Posterior vena cava (tissue), 2 donors: ENCODE data around the gene HDAC3. TPM values are rescaled to one million over a fixed set of nuclear protein-coding genes. Genes with fewer than 3 reads are reported as not detected.

Experiments used
- DNase-seq: peaks from one replicate; pipeline ENCODE4 v3.0.0-alpha.2; 2020; ENCODE audit warnings: low spot score
- intact Hi-C, 2 donors: fragments of 100-400 bp; cut with DNase I; formaldehyde crosslinking; loops; one replicate each; pipeline versions ENCODE4 v1.14.1 to v1.14.2; 2022 to 2023
- total RNA-seq, 2 donors: library from RNA; stranded (reverse); fragmentation: NEBNext Ultra II Directional; extraction: Animal tissue kit (Norgen Biotek cat#: 25700); gene quantifications; one replicate each; pipeline ENCODE4 v1.2.1, GENCODE V29; 2021
- donor health status: DM: yes; HTN: yes; CAD: no.
- donor health status: DM: yes; HTN: yes; CAD: no.

Gene HDAC3
- total RNA-seq, 2 donors from 2014 or later: 30.3 to 34.7 TPM

DNA sequence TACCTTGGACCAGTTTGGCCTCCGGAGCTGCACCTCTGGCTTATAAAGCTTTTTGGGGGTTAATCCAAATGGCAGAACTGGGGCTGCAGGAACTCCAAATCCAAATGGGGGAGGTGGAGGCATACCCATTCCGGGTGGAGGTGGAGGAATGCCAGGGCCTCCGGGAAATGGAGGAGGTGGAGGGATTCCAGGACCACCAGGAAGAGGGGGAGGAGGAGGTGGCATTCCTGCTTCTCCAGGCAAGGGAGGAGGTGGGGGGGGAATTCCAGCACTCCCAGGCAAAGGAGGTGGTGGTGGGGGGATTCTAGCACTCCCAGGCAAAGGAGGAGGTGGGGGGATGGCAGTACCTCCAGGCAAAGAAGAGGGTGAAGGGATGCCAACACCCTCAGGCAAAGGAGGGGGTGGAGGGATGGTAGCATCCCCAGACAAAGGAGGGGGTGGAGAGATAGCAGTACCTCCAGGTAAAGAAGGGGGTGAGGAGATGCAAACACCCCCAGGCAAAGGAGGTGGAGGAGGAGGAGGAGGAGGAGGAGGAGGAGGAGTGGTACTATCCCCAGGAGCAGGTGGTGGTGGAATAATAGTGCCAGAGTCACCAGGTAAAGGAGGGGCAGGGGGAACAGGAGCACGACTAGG is 63.0 kb downstream of the HDAC3 start:
- DNase-seq: no peak
- intact Hi-C loops: no loop called here

Other genes with a start within 250 kb of the HDAC3 start
- 1 to 10 TPM; 4.8 to 5.7 TPM for gene PCDHGB4, start 249.2 kb downstream of the HDAC3 start, total RNA-seq
- gene PCDHGA8, start 244.2 kb downstream of the HDAC3 start, total RNA-seq: 1 to 10 TPM; 2.0 to 2.4 TPM
- 1 to 10 TPM; 8.1 to 9.5 TPM for gene PCDHGB5, start 238.9 kb downstream of the HDAC3 start, total RNA-seq
- gene PCDHGA9, start 234.1 kb downstream of the HDAC3 start, total RNA-seq: 1 to 10 TPM; 5.6 to 7.2 TPM
- gene PCDHGB6, start 228.8 kb downstream of the HDAC3 start, total RNA-seq: 1 to 10 TPM; 6.7 to 8.5 TPM
- gene PCDHGA10, start 223.9 kb downstream of the HDAC3 start, total RNA-seq: 1 to 10 TPM; 5.7 to 6.6 TPM
- gene PCDHGB7, start 219.2 kb downstream of the HDAC3 start, total RNA-seq: 10 to 100 TPM; 12.2 to 17.1 TPM
- 1 to 10 TPM; 4.6 to 4.8 TPM for gene PCDHGA11, start 215.8 kb downstream of the HDAC3 start, total RNA-seq
- gene PCDHGA12, start 206.3 kb downstream of the HDAC3 start, total RNA-seq: 10 to 100 TPM in 1 of 2 donors, 1 to 10 TPM in 1; 5.2 to 11.6 TPM
- 10 to 100 TPM; 71.1 to 90.6 TPM for gene PCDHGC3, start 160.9 kb downstream of the HDAC3 start, total RNA-seq
- gene PCDHGC4, start 151.8 kb downstream of the HDAC3 start, total RNA-seq: 1 to 10 TPM; 2.0 to 2.9 TPM
- gene PCDHGC5, start 147.8 kb downstream of the HDAC3 start, total RNA-seq: 1 to 10 TPM; 2.3 to 2.6 TPM
- 10 to 100 TPM; 52.3 to 83.8 TPM for gene DIAPH1, start 17.8 kb downstream of the HDAC3 start, total RNA-seq
- 1 to 10 TPM; 2.5 to 3.0 TPM for gene RELL2, start 148 bp upstream of the HDAC3 start, total RNA-seq
- gene FCHSD1, start 14.6 kb upstream of the HDAC3 start, total RNA-seq: 10 to 100 TPM; 11.6 to 13.6 TPM
- gene ARAP3, start 45.4 kb upstream of the HDAC3 start, total RNA-seq: 10 to 100 TPM; 14.7 to 18.8 TPM
- gene PCDH1, start 241.6 kb upstream of the HDAC3 start, total RNA-seq: 10 to 100 TPM; 30.2 to 36.7 TPM